ENCODE measurements around the gene FOXN3.

GRCh38 chr14:89310211-89310610 lies 106.8 kb downstream of the FOXN3 start:
- no peak for TF ChIP-seq POLR2A (IDR thresholded peaks at IDR 0.05; ENCODE audit: extremely low read depth, insufficient read length)
- TF ChIP-seq CTCF (IDR thresholded peaks at IDR 0.05; ENCODE audit: low read depth, low read length), result no peak
- no peak for TF ChIP-seq MAX (IDR thresholded peaks at IDR 0.05; ENCODE audit: low read depth, low read length)
- no peak for TF ChIP-seq MYC (IDR thresholded peaks at IDR 0.05; ENCODE audit: low read depth, low read length)
